ENCODE results near the gene BTLA.
"Not testable (repeated sequence)": the region's sequence is repeated elsewhere in the genome, so short reads cannot be mapped to it uniquely, and the experiment has no call there.

The BTLA gene

GRCh38 chr3:112498914-112499711, at the start of gene BTLA:
BTLA (minus strand) TSS chr3:112499472; CDS start chr3:112499358, 114 bp downstream.
- H3K4me3 ChIP-seq (replicated peaks; ENCODE audit: low read depth, low read length), result no peak within 1 kb of the TSS

GRCh38 chr3:112546216-112546759, 47.0 kb upstream of the BTLA start:
- TF ChIP-seq CTCF (IDR thresholded peaks at IDR 0.05; ENCODE audit: low read length, missing control alignments), result no peak
- peak; percentile 36 for DNase-seq (ENCODE audit: low read depth)
- no peak overlapping the region for H3K4me3 ChIP-seq (replicated peaks; ENCODE audit: low read depth, low read length)

More at GRCh38 chr3:112498914-112499711, at the start of gene BTLA:
- DNase-seq (ENCODE audit: low read depth), result no peak
- TF ChIP-seq CTCF (IDR thresholded peaks at IDR 0.05; ENCODE audit: low read length, missing control alignments), result no peak

GRCh38 chr3:112539825-112540650, 40.8 kb upstream of the BTLA start:
- H3K4me3 ChIP-seq (replicated peaks; ENCODE audit: low read depth, low read length), result no peak overlapping the region
- no peak for DNase-seq (ENCODE audit: low read depth)
- no peak for TF ChIP-seq CTCF (IDR thresholded peaks at IDR 0.05; ENCODE audit: low read length, missing control alignments)

GRCh38 chr3:112531358-112531781, 32.1 kb upstream of the BTLA start:
- H3K4me3 ChIP-seq (replicated peaks; ENCODE audit: low read depth, low read length), result no peak overlapping the region
- DNase-seq (ENCODE audit: low read depth), result peak; percentile 73
- peak; percentile 44 for TF ChIP-seq CTCF (IDR thresholded peaks at IDR 0.05; ENCODE audit: low read length, missing control alignments)

GRCh38 chr3:112530573-112530972, 31.3 kb upstream of the BTLA start:
- no peak for TF ChIP-seq CTCF (IDR thresholded peaks at IDR 0.05; ENCODE audit: low read length, missing control alignments)
- no peak for DNase-seq (ENCODE audit: low read depth)
- no peak overlapping the region for H3K4me3 ChIP-seq (replicated peaks; ENCODE audit: low read depth, low read length)

- not testable (repeated sequence) for DNase-seq (ENCODE audit: low read depth); H3K4me3 ChIP-seq (replicated peaks; ENCODE audit: low read depth, low read length)
Measured at GRCh38 chr3:112524127-112524526, 24.9 kb upstream of the BTLA start.

GRCh38 chr3:112519424-112520001, 20.2 kb upstream of the BTLA start:
- DNase-seq (ENCODE audit: low read depth), result peak; percentile 91
- H3K4me3 ChIP-seq (replicated peaks; ENCODE audit: low read depth, low read length), result no peak overlapping the region
- TF ChIP-seq CTCF (IDR thresholded peaks at IDR 0.05; ENCODE audit: low read length, missing control alignments), result peak; percentile 79

GRCh38 chr3:112518970-112519369, 19.7 kb upstream of the BTLA start:
- DNase-seq (ENCODE audit: low read depth), result peak; percentile 20

More at GRCh38 chr3:112518970-112519369, 19.7 kb upstream of the BTLA start:
- H3K4me3 ChIP-seq (replicated peaks; ENCODE audit: low read depth, low read length), result not testable (repeated sequence)
